ENCODE data around the gene SKOR1.

The SKOR1 gene

DNA sequence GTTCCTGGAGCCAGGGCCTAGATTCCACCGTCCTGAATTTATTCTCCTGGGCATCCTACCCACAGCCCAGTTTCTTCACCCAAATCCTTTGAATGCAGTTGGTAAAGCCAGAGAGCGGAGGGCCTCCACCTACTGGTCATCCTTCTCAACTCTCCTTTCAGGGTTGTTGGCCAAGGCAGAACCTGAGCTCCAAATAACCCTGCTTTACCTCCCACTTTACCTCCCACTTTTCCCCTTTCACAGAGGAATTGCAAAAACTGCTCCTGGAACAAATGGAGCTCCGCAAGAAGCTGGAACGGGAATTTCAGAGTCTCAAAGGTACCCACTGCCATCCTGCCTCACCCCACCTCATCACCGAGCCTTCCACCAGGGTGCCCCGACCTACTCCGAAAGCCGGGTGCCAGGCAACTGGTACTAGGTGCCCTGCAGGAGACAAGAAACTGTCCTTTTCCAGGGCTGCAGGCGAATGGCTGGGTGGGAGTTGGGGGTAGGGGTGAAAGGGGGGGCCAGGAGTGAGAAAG lies 6.8 kb downstream of the SKOR1 start:
- ATAC-seq, result no peak
- DNase-seq, result no peak

DNA sequence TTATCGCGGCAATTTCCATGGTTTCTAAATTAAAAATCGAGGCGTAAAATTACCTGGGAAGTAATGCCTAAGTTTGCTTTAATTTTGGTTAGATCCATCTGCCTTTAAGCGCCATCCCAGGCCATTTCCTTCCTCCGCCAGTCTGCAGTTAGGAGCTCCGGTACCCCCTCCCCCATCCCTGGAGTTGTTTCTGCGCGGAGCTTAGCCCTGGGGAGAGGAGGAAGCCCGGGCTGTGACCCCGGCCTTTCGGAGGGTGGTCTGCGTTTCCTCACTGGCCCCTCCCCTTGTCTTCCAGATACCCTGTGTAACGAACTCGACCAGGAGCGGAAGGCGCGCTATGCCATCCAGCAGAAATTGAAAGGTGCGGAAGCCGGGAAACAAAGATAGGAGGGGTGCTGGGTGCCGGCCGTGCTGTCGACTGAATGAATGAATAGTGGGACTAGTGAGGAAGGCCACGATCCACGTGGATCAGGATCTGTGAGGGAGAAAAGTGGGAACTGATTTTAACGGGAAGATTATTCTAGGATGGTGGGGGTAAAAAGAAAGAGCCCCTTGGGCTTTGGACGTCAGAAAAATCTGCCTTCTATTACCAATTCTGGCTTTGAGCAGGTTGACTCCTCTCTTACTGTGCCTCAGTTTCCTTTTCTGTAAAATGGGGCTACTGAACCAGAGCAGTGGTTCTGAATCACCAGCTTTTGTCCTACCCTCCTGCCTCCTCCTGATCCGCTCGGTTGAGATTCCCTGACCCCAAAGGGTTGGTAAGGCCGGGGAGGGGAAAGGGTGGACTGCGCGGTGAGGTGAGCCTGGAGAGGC lies 7.8 kb downstream of the SKOR1 start:
- ATAC-seq (no peak), DNase-seq (no peak)

DNA sequence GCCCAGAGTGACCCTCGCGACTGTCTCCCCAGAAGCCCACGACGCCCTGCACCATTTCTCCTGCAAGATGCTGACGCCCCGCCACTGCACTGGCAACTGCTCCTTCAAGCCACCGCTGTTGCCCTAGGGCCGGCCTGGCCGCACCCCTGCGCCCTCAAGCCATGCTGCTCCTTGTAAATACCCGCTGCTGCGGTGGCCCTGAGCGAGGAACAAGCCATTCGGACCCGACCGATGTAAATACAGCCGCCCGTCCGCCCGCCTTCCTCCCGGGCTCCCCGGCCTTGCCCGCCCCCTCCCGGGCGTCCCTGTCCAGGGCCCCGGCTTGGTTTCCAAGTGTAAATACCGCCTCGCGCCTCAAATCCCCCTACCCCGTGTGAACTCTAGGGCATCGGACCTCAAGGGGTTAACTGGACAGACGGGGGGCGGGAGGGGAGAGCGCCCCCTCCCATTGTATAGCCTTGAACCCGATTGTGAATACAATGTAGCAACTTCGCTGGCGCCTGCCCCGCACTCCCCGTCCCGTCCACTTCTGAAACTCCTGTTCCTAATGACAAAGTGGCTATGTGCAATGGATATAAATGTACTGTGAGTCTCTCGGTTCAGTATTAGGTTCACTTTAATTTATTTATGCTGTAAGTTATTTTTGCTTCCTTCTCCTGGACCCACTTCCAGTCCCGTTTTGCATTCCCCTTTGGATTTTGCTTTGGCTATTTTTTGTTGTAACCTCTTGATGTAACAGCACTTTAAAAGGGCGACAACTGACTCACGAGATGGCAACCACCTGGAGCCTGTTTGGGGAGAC lies 8.6 kb downstream of the SKOR1 start:
- ATAC-seq, result peak; percentile 10
- DNase-seq, result peak; percentile 51

DNA sequence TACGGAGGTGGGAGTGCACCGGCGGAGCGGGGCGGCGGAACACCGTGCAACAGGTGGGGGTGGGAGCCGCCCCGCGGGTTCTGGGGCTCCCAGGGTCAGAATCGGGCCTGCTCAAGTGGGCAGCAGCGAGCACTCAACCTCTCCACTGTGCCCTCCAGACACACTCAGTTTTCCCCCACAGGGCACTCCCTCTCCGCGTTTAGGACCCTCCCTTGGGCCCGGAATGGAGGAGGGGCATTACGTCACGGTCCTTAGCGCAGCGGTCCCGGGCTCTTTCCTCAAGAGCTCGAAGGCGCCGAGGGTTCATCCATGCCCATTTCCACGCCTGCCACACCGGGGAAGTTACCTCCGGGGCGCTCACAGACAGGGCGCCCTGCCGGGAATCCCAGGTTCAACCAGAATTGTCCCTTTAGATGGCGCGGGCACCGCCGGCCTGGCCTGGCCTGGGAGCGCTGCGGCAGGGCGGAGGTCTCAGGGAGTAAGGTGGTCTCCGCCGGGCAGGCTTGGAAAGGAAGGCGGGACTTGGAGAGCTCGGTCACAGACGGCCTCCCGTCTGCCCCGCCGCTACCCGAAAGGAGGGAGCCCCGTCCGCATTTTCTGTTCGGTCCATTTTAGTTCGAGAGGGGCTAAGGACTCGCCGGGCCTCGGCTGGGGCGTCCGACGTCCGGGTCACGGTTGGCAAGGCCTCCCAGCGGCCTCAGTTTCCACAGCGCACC lies 9.4 kb downstream of the SKOR1 start:
- ATAC-seq (no peak), DNase-seq (no peak)

DNA sequence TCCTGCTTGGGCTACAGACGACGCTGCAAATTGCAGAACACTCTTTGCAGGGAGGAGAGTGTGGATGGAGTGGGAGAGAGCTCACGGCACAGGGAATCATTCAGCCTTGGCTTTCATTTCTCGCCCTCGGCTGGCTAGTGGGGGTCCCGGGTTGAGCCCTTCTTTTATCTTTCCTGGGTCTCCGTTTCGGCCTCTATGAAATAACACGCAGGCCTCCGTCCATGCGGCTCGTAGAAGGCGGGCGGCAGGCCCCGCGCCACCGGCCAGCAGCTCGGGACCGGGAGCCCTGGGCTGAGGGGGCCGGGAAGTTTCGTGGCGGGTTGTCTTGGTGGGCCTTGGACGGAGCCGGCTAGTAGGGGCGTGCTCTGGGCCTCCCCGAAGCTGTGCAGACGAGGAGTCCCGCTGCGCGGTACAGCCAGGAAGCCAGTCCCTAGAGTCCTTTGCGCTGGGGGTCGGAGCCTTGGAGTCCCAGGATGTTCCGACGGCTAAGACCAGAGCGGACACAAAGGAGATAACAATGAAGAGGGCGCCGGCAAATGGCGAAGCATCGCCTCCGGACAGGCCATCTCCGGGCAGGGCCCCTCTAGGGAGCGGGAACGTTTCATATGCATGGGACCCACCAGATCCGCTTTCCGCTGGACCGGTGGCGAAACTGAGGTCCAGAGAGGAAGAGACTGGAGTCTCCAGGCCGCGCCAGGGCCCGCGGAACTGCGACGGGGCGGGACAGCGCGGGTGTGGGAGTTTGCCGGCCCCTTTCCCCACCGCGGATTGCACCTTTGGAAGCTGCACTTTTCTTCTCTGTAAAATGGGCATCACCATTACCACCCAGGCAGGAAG lies 10.2 kb downstream of the SKOR1 start:
- DNase-seq (no peak), ATAC-seq (no peak)

DNA sequence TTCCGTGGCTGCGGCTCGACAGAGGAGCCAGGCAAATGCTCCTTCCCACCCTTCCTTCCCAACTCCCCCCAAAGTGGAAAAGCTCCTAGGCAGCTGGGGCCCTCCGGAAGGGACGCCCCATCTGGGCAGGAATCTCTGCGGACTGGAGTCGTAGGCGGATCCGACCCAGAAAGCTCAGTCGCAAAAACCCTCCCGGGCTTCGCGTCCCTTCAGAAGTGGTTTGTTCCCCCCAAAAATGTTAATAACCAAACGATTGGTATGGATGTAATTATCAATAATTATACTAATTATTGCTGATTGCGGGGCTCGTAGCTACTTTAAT lies 10.8 kb downstream of the SKOR1 start:
- DNase-seq, result no peak
- ATAC-seq, result no peak

DNA sequence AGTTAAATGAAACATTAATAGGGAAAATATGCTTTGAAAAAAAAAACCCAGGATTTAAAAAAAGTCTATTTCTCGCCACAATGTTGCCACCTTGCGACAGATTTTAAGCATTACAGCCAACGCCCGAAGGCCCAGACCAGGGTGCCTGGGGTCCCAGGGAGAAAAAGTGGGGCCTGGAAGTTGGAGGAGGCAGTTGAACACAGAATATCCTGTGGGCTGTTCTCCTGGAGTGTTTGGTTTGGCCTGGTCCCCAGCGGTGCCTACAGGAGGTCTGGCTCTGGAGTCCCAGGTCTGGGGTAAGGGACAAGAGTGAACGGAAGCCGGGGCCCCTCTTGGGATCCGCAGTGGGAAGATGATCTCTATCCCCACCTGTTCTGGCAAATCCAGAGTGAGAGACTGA lies 11.2 kb downstream of the SKOR1 start:
- no peak for ATAC-seq
- DNase-seq, result peak; percentile 60

DNA sequence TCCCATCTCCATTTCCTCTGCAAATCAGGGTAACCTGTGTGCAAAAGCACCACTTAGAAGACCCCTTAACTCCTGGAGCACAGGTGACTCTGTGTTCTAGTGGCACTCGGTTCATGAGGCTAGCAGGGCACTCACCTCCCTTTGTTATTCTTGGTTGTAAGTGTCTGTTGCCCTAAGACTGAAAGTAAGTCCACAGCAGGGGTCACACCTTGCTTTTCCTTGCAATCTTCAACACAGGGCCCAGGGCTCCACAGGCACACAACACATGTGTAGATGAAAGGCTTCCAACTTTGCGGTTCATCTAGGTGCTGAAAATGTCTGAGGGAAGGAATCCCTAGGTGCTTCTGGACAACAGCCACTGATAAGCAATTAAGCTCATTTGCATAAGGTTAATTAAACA lies 11.6 kb downstream of the SKOR1 start:
- DNase-seq, result no peak
- no peak for ATAC-seq

DNA sequence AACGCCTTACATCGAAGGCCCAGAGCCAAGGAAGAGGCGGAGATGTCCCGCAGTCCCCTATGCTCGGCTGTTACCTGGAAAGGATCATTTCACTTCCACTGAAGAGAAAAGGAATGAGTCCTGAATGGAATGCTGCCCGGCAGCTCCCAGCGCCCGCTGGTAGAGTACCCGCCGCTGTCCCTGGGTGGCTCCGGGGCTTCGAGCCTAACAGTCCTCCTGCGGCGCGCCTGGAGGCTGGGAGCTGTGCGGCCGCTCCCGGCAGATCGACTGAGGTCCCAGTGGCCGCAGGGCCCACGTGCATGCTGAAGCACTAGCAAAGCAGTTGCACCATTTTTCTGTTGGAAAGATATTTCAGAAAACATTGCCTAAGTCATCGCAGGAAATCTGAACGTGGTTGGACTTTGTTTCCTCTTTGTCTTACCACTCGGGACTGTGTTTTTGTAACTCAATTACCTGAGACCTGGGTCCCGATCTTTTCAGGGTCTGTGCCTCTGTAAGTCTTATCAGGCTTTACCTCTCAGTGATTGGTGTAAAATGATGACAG lies 13.6 kb downstream of the SKOR1 start:
- ATAC-seq (no peak), DNase-seq (no peak)

DNA sequence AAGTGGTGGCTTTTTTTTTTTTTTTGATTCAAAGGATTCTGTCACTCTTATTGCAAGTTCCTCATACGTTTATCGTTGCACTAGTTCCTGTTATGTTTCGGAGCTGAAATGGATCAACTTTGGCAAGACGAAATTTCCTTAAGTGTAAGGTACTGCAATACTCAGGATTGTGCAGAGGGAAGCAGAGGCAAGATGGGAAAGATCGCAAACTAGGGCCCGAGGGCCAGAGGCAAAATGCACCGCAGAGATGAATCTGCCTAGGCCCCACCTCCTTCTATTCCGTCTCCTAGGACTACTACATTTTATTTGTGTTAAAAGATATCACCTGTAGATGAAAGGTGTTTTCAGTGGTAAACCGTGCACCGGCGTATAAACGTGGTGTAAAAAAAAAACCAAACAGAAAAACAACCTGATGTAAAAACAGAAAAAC lies 14.2 kb downstream of the SKOR1 start:
- DNase-seq (no peak), ATAC-seq (peak; percentile 15)

DNA sequence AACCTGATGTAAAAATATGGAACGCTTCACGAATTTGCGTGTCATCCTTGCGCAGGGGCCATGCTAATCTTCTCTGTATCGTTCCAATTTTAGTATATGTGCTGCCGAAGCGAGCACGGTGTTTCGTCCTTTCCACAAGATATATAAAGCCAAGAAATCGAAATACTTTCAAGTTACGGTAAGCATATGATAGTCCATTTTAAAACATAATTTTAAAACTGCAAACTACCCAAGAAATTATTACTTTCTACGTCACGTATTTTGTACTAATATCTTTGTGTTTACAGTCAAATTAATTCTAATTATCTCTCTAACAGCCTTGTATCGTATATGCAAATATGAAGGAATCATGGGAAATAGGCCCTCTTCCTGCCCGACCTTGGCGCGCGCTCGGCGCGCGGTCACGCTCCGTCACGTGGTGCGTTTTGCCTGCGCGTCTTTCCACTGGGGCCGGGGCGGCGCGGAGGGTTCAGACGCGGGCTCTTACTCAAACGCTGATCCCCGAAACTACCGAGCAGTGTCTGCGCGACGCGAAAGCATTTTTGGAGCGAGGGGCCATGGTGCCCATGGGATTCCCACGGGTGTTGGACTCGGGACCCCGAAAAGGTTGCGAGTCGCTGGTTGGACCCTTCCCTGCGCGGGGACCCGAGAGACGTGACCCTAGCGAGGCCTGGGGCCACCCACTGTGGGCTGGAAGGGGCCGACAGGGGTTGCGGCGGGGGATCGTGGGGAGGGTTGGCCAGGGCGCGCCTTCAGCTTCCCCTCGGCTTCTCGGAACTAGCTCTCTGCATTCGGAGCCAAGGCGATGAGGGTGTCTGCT lies 14.8 kb downstream of the SKOR1 start, which contains the start of gene RNU6-1:
Gene RNU6-1, minus strand, starts transcription at position 117 of the 820 bp plus-strand sequence.
- ATAC-seq (peak; percentile 93), DNase-seq (peak; percentile 94)

DNA sequence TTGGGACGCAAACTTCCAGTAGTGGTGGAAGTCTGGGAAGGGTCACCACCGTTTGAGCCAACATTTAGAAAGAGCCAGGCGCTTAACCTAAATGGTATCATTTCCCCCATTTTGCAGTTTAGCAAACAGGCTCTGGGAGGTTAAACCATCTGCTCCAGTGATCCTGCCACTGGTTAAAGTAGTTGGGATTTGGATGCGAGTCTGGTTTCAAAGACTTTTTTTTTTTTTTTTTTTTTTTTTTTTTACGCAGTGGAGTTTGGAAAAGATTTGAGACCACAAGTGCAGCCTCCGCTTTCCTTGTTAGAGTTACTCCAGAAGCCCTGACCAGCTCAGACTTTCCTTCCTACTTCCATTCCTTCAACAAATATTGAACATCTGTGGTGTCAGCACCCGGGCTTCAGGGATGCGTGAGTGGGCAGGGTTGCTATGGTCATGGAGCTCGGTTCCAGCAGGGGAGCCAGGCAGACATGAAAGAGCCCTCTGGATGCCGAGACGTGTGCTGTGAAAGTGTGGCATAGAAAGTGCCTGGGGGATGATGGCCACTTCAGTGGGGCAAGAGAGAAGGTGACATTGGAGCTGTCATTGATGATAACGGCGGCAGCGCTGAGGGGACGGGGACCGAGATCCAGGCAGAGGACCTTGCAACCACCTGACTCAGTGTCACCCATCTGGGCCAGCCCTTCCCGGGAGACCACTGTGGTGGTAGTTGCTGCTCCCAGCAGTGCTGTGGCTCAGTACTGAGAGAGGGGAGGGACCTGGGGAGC lies 15.6 kb downstream of the SKOR1 start:
- ATAC-seq (no peak), DNase-seq (no peak)

DNA sequence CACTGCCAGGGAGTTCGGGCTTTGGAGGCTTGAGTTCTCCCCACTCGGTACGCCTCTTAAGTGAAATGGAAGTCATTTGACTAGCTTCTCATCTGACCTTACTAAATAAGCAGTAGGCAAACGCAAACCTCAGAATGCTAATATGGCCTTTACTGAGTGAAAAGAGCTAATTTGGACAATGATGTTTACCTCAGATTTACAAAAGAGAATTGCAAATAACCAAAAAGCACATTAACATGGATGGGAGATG lies 16.1 kb downstream of the SKOR1 start:
- DNase-seq (no peak), ATAC-seq (no peak)

DNA sequence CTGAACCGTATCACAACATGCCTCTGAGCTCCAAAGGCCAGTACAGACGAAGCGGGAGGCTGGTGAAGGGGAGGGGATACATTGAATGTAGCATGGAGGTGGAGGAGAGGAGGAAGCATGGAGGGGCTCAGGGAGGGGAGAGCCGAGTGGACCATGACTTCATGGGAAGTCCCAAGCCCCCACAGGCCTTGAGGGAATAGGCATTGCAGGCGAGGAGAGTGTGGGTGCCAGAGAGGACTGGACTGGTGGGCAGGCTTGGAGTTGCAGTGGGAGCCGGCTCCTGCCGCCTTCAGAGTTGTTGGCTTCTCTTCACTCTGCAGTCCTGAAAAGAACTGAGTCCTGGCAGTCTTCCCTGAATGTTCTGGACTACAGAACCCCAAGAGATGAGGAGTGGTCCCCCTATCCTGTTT lies 17.8 kb downstream of the SKOR1 start:
- ATAC-seq (no peak), DNase-seq (no peak)

DNA sequence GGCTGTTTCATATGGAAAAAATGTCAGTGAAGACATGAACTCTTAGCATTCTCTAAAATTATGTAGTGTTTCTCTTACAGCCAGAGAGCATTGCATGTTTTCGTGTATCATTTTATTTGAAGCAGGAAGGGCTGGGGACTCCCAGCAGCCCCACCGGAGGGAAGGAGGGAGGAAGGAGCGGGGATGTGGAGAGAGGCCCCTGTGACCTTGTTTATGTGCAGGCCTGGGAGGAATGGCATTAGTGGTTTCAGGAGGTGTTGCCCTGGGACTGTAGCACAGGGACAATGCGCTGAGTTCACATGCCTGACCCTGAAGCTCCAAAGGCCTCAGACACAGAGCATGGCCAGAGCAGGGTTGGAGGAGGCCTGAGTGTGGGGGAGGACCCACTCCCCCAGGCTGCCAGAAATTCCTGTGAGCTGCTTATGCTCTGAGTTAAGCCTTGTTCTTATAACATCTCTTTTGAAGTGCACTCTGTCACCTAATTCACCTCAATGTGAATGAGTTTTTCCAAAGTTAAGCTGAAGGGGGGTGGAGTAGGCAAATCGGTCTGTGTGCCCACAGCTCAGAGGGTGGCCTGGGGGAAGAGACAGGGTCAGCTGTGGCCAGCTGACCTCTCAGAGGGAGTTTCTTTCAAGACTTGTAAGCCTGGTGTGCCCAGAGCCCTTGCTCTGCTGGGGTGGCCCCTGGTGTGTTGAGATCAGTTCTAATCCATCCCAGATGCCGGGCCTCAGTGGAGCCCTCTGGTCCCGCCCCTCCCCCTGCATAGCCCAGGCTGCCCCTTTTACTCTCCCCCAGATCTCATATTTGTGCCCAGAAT lies 18.5 kb downstream of the SKOR1 start:
- DNase-seq (no peak), ATAC-seq (no peak)

DNA sequence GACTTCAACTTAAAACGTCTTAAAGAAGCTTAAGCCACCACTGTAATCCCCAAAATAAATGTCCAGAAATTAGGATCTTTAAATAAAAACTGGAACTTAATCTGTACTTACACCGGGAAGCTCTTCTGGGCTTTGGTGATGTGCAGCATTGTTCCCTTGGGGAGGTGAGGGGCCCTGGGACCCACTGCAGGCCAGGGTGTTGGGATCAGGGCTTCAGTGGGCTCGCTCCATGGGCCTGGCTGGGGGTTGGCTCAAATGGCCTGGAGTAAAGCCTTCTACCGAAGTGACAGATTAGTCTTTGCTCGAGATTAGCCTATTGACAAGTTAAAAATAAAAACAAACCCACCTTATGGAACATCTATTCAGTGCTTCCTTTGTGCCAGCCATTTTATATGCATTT lies 20.7 kb downstream of the SKOR1 start:
- DNase-seq, result no peak
- ATAC-seq, result no peak

DNA sequence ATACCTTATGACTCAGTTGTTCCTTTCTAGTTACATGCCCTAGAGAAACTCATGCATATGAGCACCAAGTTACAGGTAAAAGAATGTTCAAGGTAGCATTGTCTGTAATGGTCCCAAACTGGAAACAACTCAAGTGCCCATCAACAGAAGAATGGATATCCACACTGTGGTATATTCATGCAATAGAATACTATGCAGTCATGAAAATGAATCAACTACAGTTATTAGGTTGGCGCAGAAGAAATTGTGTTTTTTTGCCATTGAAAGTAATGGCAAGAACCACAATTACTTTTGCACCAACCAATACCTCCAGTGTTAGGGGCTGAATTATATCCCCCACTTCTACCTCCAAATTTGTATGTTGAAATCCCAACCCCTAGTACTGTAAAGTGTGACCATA lies 24.2 kb downstream of the SKOR1 start:
- ATAC-seq (no peak), DNase-seq (no peak)

DNA sequence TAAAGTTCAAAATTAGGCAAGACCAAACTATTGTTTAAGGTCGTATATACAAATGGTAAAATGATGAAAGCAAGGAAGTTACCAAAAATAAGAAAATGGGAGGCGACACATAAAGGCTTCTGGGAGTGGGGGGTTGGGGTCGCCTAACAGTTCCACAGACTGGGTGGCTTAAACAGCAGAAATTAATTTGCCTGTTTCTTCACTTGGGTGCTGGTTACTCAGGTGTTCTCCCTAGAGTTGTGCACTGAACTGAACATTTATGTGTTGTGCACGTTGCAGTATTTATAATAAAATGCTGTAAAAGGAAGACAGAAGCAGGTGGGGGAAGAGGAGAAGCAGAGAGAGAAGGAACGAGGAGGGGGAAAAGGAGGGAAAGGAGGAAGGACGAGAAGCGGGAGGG lies 25.0 kb downstream of the SKOR1 start:
- ATAC-seq, result no peak
- DNase-seq, result no peak

DNA sequence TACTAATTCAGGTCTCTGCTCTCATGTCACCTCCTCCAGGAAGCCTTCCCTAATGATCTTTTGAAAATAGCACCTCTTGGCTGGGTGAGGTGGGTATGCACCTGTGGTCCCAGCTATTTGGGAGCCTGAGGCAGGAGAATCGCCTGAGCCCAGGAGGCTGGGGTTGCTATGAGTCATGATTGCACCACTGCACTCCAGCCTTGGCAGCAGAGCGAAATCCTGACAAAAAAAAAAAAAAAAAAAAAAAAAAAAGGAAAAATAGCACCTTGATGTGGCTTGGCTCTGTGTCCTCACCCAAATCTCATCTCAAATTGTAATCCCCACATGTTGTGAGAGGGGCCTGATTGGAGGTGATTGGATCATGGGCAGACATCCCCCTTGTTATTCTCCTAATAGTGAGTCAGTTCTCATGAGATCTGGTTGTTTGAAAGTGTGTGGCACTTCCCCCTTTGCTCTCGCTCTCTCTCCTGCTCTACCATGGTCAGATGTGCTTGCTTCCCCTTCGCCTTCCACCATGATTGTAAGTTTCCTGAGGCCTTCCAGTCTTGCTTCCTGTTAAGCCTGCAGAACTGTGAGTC lies 25.8 kb downstream of the SKOR1 start:
- DNase-seq (no peak), ATAC-seq (no peak)
